ENCODE results near the gene ATP5F1E.

The ATP5F1E gene

GRCh38 chr20:59027741-59028320 is 4.3 kb downstream of the ATP5F1E start:
- CTCF ChIA-PET: no interaction called here
- DNase-seq (ENCODE audit: extremely low spot score): no peak
- POLR2A ChIA-PET: no interaction called here
- no peak for TF ChIP-seq HDGF (IDR thresholded peaks at IDR 0.05; ENCODE audit: borderline replicate concordance)
- TF ChIP-seq BHLHE40 (IDR thresholded peaks at IDR 0.05; ENCODE audit: borderline replicate concordance): no peak
- no peak for TF ChIP-seq FOXK2 (IDR thresholded peaks at IDR 0.05)
- no peak for TF ChIP-seq ARNT (IDR thresholded peaks at IDR 0.05)
- no peak for TF ChIP-seq L3MBTL2 (conservative IDR thresholded peaks at IDR 0.05)
- no peak for TF ChIP-seq SUZ12 (IDR thresholded peaks at IDR 0.05)
- no peak for TF ChIP-seq ZNF384 (IDR thresholded peaks at IDR 0.05)
- TF ChIP-seq FOXM1 (IDR thresholded peaks at IDR 0.05; ENCODE audit: borderline replicate concordance): no peak
- no peak for TF ChIP-seq LEF1 (IDR thresholded peaks at IDR 0.05; ENCODE audit: borderline replicate concordance)

GRCh38 chr20:59026904-59027740 is 5.0 kb downstream of the ATP5F1E start:
- ChIA-PET POLR2A (no interaction called here), CTCF (no interaction called here)
- DNase-seq (ENCODE audit: extremely low spot score): no peak
- TF ChIP-seq BHLHE40 (IDR thresholded peaks at IDR 0.05; ENCODE audit: borderline replicate concordance) (no peak), FOXA1 (IDR thresholded peaks at IDR 0.05) (no peak), L3MBTL2 (conservative IDR thresholded peaks at IDR 0.05) (no peak), ELF4 (IDR thresholded peaks at IDR 0.05) (no peak), FOXM1 (IDR thresholded peaks at IDR 0.05; ENCODE audit: borderline replicate concordance) (no peak), CTBP1 (IDR thresholded peaks at IDR 0.05; ENCODE audit: borderline replicate concordance) (no peak), HDGF (IDR thresholded peaks at IDR 0.05; ENCODE audit: borderline replicate concordance) (no peak), SUZ12 (IDR thresholded peaks at IDR 0.05) (no peak), NFRKB (IDR thresholded peaks at IDR 0.05) (no peak), LEF1 (IDR thresholded peaks at IDR 0.05; ENCODE audit: borderline replicate concordance) (no peak), ZNF384 (IDR thresholded peaks at IDR 0.05) (no peak), FOXK2 (IDR thresholded peaks at IDR 0.05) (no peak), ARNT (IDR thresholded peaks at IDR 0.05) (no peak), TARDBP (IDR thresholded peaks at IDR 0.05) (no peak), SP1 (IDR thresholded peaks at IDR 0.05) (no peak)
- TF ChIP-seq, protein P1, sequence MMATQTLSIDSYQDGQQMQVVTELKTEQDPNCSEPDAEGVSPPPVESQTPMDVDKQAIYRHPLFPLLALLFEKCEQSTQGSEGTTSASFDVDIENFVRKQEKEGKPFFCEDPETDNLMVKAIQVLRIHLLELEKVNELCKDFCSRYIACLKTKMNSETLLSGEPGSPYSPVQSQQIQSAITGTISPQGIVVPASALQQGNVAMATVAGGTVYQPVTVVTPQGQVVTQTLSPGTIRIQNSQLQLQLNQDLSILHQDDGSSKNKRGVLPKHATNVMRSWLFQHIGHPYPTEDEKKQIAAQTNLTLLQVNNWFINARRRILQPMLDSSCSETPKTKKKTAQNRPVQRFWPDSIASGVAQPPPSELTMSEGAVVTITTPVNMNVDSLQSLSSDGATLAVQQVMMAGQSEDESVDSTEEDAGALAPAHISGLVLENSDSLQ (IDR thresholded peaks at IDR 0.05): no peak

DNA sequence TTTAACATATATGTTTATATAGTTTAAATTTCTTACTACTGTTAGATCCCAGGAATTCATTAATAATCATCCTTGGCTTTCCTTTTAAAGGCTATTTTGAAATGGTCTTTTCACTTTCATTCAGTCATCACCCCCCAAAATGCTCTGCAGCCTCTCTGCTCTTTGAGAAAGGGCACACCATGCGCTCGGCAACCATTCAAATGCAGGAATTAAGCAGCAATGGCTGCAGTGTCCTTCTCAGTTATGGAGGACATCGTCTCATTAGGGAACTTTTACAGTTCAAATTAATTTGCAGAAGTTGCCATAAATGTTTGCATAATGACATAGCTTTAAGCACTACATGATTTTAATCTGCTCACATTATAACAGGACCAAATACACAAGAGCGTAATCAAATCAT is 6.6 kb downstream of the ATP5F1E start:
- CTCF ChIA-PET: no interaction called here
- POLR2A ChIA-PET: no interaction called here
- no peak for DNase-seq (ENCODE audit: extremely low spot score)
- TF ChIP-seq L3MBTL2 (conservative IDR thresholded peaks at IDR 0.05) (no peak), BHLHE40 (IDR thresholded peaks at IDR 0.05; ENCODE audit: borderline replicate concordance) (no peak), FOXM1 (IDR thresholded peaks at IDR 0.05; ENCODE audit: borderline replicate concordance) (no peak), FOXK2 (IDR thresholded peaks at IDR 0.05) (no peak), LEF1 (IDR thresholded peaks at IDR 0.05; ENCODE audit: borderline replicate concordance) (no peak), SUZ12 (IDR thresholded peaks at IDR 0.05) (no peak), ELF4 (IDR thresholded peaks at IDR 0.05) (no peak), ZNF384 (IDR thresholded peaks at IDR 0.05) (no peak), ARNT (IDR thresholded peaks at IDR 0.05) (no peak), SP1 (IDR thresholded peaks at IDR 0.05) (no peak), CTBP1 (IDR thresholded peaks at IDR 0.05; ENCODE audit: borderline replicate concordance) (no peak), TARDBP (IDR thresholded peaks at IDR 0.05) (no peak), FOXA1 (IDR thresholded peaks at IDR 0.05) (no peak)
- TF ChIP-seq, protein P1 (IDR thresholded peaks at IDR 0.05): no peak

GRCh38 chr20:59025086-59025485 is 7.0 kb downstream of the ATP5F1E start:
- no peak for TF ChIP-seq ELF4 (IDR thresholded peaks at IDR 0.05)
- TF ChIP-seq TARDBP (IDR thresholded peaks at IDR 0.05): no peak
- no peak for TF ChIP-seq HDGF (IDR thresholded peaks at IDR 0.05; ENCODE audit: borderline replicate concordance)
- no peak for TF ChIP-seq SUZ12 (IDR thresholded peaks at IDR 0.05)
- TF ChIP-seq NFRKB (IDR thresholded peaks at IDR 0.05): no peak
- TF ChIP-seq CTBP1 (IDR thresholded peaks at IDR 0.05; ENCODE audit: borderline replicate concordance): no peak
- ChIA-PET CTCF (no interaction called here), POLR2A (interaction anchor here (1.4 kb wide), 1 partner anchor 8 kb away, joined by 3 read pairs; no protein-coding TSS in a partner anchor)
- no peak for DNase-seq (ENCODE audit: extremely low spot score)

- ChIA-PET CTCF (no interaction called here), POLR2A (interaction anchor here (1.2 to 1.4 kb wide), 2 partner anchors 8 to 9 kb away, joined by 3 to 6 read pairs; partner anchors contain the start of gene ATP5F1E)
- no peak for TF ChIP-seq BHLHE40 (IDR thresholded peaks at IDR 0.05; ENCODE audit: borderline replicate concordance)
- no peak for TF ChIP-seq FOXA1 (IDR thresholded peaks at IDR 0.05)
- TF ChIP-seq TARDBP (IDR thresholded peaks at IDR 0.05): no peak
- TF ChIP-seq SP1 (IDR thresholded peaks at IDR 0.05): no peak
- TF ChIP-seq ARNT (IDR thresholded peaks at IDR 0.05): no peak
- no peak for TF ChIP-seq FOXM1 (IDR thresholded peaks at IDR 0.05; ENCODE audit: borderline replicate concordance)
- TF ChIP-seq SUZ12 (IDR thresholded peaks at IDR 0.05): no peak
- no peak for TF ChIP-seq ELF4 (IDR thresholded peaks at IDR 0.05)
- TF ChIP-seq, protein P1 (IDR thresholded peaks at IDR 0.05): no peak
- TF ChIP-seq FOXK2 (IDR thresholded peaks at IDR 0.05): no peak
- TF ChIP-seq LEF1 (IDR thresholded peaks at IDR 0.05; ENCODE audit: borderline replicate concordance): no peak
- no peak for TF ChIP-seq CTBP1 (IDR thresholded peaks at IDR 0.05; ENCODE audit: borderline replicate concordance)
- TF ChIP-seq HDGF (IDR thresholded peaks at IDR 0.05; ENCODE audit: borderline replicate concordance): no peak
- TF ChIP-seq NFRKB (IDR thresholded peaks at IDR 0.05): no peak
- TF ChIP-seq L3MBTL2 (conservative IDR thresholded peaks at IDR 0.05): no peak
- TF ChIP-seq ZNF384 (IDR thresholded peaks at IDR 0.05): no peak
- no peak for DNase-seq (ENCODE audit: extremely low spot score)
Measured at GRCh38 chr20:59024111-59024530, 8.0 kb downstream of the ATP5F1E start.

Data from HEK293T (cell line).